Upper lobe of right lung (tissue), 1 donor: ENCODE measurements around the gene SNN. TPM values are rescaled to one million over a fixed set of nuclear protein-coding genes. Genes with fewer than 3 reads are reported as not detected.

Source experiments
- ATAC-seq: fragments of 200-7000 bp; cut with Tn5 transposase; one replicate; pipeline ENCODE4 v1.9.1; 2020; ENCODE audit warnings: mild to moderate bottlenecking, moderate library complexity
- DNase-seq: peaks from one replicate; pipeline ENCODE4 v3.0.0-alpha.2; 2020
- H3K27ac ChIP-seq: fragments of 200-600 bp; one replicate; pipeline ENCODE4 v1.8.0; 2022
- H3K27me3 ChIP-seq: fragments of 200-600 bp; one replicate; pipeline ENCODE4 v1.8.0; 2022; ENCODE audit warnings: mild to moderate bottlenecking
- H3K36me3 ChIP-seq: fragments of 200-600 bp; one replicate; pipeline ENCODE4 v1.8.0; 2022
- H3K4me1 ChIP-seq: fragments of 200-600 bp; one replicate; pipeline ENCODE4 v1.8.0; 2022
- H3K4me3 ChIP-seq: fragments of 200-600 bp; one replicate; pipeline ENCODE4 v1.8.0; 2022; ENCODE audit warnings: mild to moderate bottlenecking
- H3K9me3 ChIP-seq: fragments of 200-600 bp; one replicate; pipeline ENCODE4 v1.8.0; 2022
- intact Hi-C: fragments of 100-400 bp; cut with DNase I; formaldehyde crosslinking; loops from one replicate; pipeline ENCODE4 v1.11.0; 2022
- long read RNA-seq: library from polyadenylated mRNA; unstranded; transcript quantifications from one replicate; pipeline ENCODE4 v2.0.0, GENCODE V29; 2021
- total RNA-seq: library from RNA; stranded (reverse); fragmentation: NEBNext Ultra II Directional; extraction: Animal tissue kit (Norgen Biotek cat#: 25700); gene quantifications from one replicate; pipeline ENCODE4 v1.2.1, GENCODE V29; 2021
- TF ChIP-seq, protein P1 (sequence below): fragments of 200-600 bp; IDR thresholded peaks from one replicate; pipeline ENCODE4 v1.8.0; 2022; ENCODE audit warnings: antibody characterized with exemption
- donor health status: DM: no; HTN: yes; CAD: no; lungs with severe emphysema.

The SNN gene
- 31.1 TPM for total RNA-seq
- long read RNA-seq, transcript SNN-201 (2 exons, 3,312 nt) = major isoform, 153 of 177 reads
- long read RNA-seq, partial matches to known transcripts = 20 of 177 reads
- long read RNA-seq, other reads (novel, unspliced or antisense) = 4 of 177 reads

DNA sequence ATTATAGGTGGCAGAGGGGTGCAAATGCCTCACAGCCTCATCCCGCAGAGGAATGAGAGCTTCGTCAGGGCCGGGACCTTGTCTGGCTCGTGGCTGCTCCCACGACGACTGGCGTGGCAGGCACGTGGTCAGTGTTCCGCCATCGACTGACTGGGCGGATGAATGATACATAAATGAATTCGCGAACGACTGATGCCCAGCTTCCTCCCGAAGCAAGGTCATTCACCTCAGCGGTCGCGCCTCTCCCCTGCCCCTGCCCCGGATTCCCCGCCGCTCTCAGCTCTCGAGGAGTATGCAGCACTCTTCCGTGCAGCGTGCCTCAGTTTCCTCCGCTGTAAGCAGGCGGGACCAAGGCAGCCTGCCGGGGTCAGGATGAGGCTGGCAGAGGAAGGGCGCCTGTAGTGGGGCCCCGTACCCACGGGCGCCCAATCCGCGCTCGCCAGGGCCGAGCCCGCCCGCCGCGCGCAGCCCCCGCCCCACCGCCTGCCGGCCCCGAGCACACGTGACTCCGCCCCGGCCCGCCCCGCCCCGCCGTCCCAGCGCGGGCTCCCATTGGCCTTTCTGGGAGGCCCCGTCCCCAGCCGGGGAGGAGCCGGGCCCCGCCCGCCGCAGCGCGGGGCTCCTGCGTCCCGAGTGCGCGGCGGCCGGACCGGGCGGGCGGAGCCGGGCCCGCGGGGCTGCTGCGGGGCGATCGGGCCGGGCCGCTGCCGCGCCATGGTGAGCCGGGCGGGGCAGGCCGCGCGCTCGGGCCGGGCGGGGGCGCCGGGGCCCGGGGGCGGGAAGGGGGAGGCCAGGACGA is at the start of gene SNN:
Gene SNN (plus strand): TSS at position 632 of the 799 bp plus-strand sequence. CDS start 7,605 bp downstream, outside the sequence.
- Histone ChIP-seq H3K27ac (peak within 1 kb of the TSS; percentile 74), H3K36me3 (no peaks in the 10 kb centered on the region), H3K4me1 (peaks cover 31% of the 10 kb centered on the region), H3K27me3 (no peaks in the 10 kb centered on the region), H3K9me3 (no peaks in the 10 kb centered on the region), H3K4me3 (peak within 1 kb of the TSS; percentile 85)
- intact Hi-C loops = no loop called here
- DNase-seq = peak; percentile 95
- TF ChIP-seq, protein P1, sequence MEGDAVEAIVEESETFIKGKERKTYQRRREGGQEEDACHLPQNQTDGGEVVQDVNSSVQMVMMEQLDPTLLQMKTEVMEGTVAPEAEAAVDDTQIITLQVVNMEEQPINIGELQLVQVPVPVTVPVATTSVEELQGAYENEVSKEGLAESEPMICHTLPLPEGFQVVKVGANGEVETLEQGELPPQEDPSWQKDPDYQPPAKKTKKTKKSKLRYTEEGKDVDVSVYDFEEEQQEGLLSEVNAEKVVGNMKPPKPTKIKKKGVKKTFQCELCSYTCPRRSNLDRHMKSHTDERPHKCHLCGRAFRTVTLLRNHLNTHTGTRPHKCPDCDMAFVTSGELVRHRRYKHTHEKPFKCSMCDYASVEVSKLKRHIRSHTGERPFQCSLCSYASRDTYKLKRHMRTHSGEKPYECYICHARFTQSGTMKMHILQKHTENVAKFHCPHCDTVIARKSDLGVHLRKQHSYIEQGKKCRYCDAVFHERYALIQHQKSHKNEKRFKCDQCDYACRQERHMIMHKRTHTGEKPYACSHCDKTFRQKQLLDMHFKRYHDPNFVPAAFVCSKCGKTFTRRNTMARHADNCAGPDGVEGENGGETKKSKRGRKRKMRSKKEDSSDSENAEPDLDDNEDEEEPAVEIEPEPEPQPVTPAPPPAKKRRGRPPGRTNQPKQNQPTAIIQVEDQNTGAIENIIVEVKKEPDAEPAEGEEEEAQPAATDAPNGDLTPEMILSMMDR = no peak
- peak; percentile 94 for ATAC-seq

DNA sequence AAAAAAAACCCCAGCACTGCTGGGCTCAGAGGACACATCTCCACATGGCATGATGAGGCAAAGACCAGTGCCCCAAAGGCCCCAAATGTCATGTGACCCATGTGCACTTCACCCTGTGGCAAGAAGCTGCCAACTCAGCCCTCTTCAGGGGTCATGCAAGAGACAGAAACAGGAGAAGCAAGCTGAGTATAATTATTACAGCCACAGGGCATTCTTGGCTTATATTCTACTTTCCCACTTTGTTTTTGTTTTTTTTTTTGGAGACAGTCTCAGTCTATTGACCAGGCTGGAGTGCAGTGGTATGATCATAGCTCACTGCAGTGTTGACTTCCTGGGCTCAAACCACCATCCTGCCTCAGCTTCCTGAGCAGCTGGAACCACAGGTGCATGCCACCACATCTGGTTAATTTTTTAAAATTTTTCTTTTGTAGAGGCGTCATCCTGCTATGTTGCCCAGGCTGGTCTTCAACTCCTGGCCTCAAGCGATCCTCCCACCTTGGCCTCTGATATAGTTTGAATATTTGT is 48.9 kb upstream of the SNN start:
- H3K9me3 ChIP-seq = no peaks in the 10 kb centered on the region
- no peak overlapping the region for H3K4me3 ChIP-seq
- no peaks in the 10 kb centered on the region for H3K36me3 ChIP-seq
- peaks cover 17% of the 10 kb centered on the region for H3K4me1 ChIP-seq
- TF ChIP-seq, protein P1 = no peak
- intact Hi-C loops = no loop called here
- DNase-seq (no peak), ATAC-seq (peak; percentile 79)
- no peaks in the 10 kb centered on the region for H3K27me3 ChIP-seq
- no peak overlapping the region for H3K27ac ChIP-seq

DNA sequence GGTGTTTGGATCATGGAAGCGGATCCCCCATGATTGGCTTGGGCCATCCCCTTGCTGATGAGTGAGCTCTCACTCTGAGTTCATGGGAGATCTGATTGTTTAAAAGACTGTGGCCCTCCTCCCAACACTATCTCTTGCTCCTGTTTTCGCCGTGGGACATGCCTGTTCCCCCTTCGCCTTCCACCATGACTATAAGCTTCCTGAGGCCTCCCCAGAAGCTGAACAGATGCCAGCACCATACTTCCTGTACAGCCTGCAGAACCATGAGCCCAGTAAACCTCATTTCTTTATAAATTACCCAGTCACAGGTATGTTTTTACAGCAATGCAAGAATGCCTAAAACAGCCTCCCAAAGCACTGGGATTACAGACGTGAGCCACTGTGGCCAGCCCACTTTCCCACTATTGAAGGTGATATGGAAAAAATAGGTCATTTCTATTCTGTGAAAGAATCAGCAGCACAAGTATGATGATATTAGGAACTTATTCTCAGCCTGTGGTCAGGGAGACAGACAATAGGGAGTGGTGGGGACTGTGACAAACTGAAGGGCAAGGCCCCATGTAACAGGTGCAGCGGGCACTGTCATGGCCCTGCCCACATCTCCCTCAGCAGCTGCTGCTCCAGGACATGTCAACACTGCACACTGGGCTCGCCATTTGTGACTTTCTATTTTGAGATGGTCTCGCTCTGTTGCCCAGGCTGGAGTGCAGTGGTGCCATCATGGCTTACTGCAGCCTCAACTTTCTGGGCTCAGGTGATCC is 47.8 kb upstream of the SNN start:
- Histone ChIP-seq H3K9me3 (no peaks in the 10 kb centered on the region), H3K4me3 (no peak overlapping the region), H3K27me3 (no peaks in the 10 kb centered on the region), H3K4me1 (peaks cover 13% of the 10 kb centered on the region), H3K36me3 (no peaks in the 10 kb centered on the region), H3K27ac (no peak overlapping the region)
- intact Hi-C loops = no loop called here
- DNase-seq (no peak), ATAC-seq (no peak)
- TF ChIP-seq, protein P1 = no peak

DNA sequence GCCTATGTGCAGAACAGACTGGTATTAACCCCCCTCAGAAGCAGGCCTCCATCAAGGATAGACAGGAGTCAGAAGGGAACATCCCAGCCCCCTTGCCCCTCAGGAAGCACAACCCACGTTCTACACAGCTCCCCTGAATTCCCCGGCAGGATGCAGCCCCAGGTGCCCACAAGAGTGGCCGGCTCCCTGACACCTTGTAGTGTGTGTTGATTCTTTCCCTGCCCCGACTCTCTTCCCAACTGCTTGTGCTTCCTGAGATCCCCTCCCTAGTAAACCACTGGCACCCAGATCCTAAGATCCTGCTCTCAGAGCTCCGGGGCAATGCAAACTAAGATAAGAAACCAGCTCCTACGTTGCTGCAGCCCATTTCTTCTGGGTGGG is 46.7 kb upstream of the SNN start:
- no peaks in the 10 kb centered on the region for H3K36me3 ChIP-seq
- H3K27ac ChIP-seq = peak overlapping the region; percentile 70
- ATAC-seq (no peak), DNase-seq (no peak)
- peaks cover 13% of the 10 kb centered on the region for H3K4me1 ChIP-seq
- H3K27me3 ChIP-seq = no peaks in the 10 kb centered on the region
- intact Hi-C loops = no loop called here
- TF ChIP-seq, protein P1 = no peak
- H3K4me3 ChIP-seq = peak overlapping the region; percentile 5
- H3K9me3 ChIP-seq = no peaks in the 10 kb centered on the region

DNA sequence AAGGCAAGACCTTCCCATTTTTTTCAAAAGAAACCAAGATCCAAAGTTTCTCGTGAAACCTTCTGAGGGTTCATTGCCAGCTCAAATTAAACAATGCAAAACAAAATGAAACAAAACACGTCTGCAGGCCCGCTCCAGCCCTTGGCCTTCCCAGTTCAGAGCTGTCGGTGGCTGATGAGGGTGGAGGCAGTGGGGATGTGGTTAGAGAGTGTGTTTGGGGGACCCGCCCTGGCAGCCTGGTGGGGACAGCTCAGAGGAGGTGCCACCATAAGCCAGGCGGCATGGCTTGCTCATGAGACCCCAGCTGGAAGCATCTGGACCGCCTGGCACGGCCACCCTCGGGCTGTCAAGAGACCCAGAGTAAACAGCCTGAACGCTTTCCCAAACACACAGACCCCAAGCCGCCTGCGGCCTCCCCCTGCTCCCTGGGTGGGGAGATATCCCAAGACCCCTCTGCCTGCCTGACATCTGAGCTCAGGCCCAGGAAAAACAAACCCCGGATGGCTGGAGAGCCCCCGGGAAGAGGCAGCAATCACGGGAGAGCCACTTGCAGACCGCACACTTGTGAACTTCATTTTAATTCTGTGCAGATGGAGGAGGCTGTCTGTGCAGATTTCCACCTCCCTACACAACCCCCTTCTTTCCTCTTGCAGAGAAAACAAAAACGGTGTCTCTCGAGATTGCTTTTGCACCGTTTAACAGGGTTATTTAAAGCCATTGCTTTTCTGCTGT is 46.2 kb upstream of the SNN start:
- H3K4me3 ChIP-seq = peak overlapping the region; percentile 5
- no peaks in the 10 kb centered on the region for H3K27me3 ChIP-seq
- H3K36me3 ChIP-seq = no peaks in the 10 kb centered on the region
- H3K27ac ChIP-seq = peak overlapping the region; percentile 70
- peaks cover 13% of the 10 kb centered on the region for H3K4me1 ChIP-seq
- peak; percentile 65 for ATAC-seq
- no peaks in the 10 kb centered on the region for H3K9me3 ChIP-seq
- DNase-seq = peak; percentile 74
- TF ChIP-seq, protein P1 = no peak
- intact Hi-C loops = no loop called here
